ENCODE measurements around the gene NDOR1.

NDOR1 gene

DNA sequence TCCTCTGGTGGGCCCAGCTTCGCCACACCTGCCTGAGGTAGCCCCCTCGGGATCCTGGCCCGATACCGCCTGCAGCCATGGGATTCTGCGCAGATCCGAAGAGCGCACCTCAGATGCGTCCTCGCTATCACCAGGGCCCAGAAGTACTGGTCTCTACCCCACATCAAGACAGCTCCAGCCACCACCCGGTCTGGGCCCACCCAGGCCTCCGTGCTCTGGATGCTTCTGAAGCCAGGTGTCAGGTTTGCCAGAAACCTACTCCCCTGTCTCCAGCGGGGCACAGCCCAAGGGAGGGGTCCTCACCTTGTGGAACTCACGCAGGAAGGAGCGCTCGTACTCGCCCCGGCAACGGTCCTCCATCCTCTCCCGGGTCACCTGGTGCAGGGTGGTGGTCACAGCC, 19.6 kb upstream of the NDOR1 start:
- H2BK15ac ChIP-seq (replicated peaks; ENCODE audit: low read depth), result no peak overlapping the region
- no peak overlapping the region for H3K27ac ChIP-seq (ENCODE audit: low read depth, low read length)
- peaks cover 3% of the 10 kb centered on the region for H3K4me1 ChIP-seq (ENCODE audit: control insufficient read depth, low read depth, low read length)
- H3K27me3 ChIP-seq (ENCODE audit: insufficient read depth, low read length, poor library complexity), result no peaks in the 10 kb centered on the region
- H2AK5ac ChIP-seq (ENCODE audit: low read length), result no peak overlapping the region
- no peak overlapping the region for H3K23ac ChIP-seq (ENCODE audit: low read length)
- no CpG with 5 or more reads among the region's 19 CpGs for WGBS (ENCODE audit: extremely low coverage, insufficient coverage, low lambda C conversion rate)
- no peaks in the 10 kb centered on the region for H3K36me3 ChIP-seq (ENCODE audit: control insufficient read depth, insufficient read depth, low read length)
- H2BK120ac ChIP-seq (ENCODE audit: low read depth, low read length), result no peak overlapping the region
- H3K9ac ChIP-seq (ENCODE audit: low read length), result no peak overlapping the region
- peaks cover 19% of the 10 kb centered on the region for H3K79me1 ChIP-seq (ENCODE audit: low read length)
- no peak overlapping the region for H3K4me3 ChIP-seq (ENCODE audit: low read length)
- H4K8ac ChIP-seq (ENCODE audit: low read depth, low read length), result no peak overlapping the region
- no peak overlapping the region for H2BK5ac ChIP-seq (ENCODE audit: low read length)
- no peak overlapping the region for H3K4me2 ChIP-seq (ENCODE audit: low read length)
- H3K79me2 ChIP-seq (ENCODE audit: control insufficient read depth, insufficient read depth, low read length), result peaks cover 16% of the 10 kb centered on the region
- H3K4ac ChIP-seq (ENCODE audit: low read depth, low read length), result no peak overlapping the region
- H3K18ac ChIP-seq (ENCODE audit: low read length), result no peak overlapping the region
- DNase-seq, result no peak
- no peak overlapping the region for H4K5ac ChIP-seq (ENCODE audit: low read length)
- H3K56ac ChIP-seq (ENCODE audit: low read length), result no peak overlapping the region

DNA sequence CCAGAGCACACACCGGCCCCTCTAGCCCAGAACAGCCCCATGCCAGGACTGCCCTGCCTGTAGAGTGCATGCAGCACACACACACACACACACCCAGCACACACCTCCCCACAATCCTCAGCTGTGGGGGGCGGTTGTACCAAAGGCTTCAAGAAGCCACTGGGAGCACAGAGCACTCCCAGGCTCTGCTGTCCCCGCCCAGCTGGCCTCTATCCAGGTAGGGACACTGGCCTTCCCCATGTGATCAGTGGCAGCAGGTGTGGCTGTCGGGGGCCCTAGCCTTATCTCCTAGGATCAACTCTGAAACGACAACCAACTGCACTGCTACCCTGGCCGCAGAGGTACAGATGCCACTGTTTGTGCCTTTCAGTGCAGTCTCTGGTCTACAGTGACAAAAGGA, 19.1 kb upstream of the NDOR1 start:
- Histone ChIP-seq H2BK5ac (ENCODE audit: low read length) (no peak overlapping the region), H3K27me3 (ENCODE audit: insufficient read depth, low read length, poor library complexity) (no peaks in the 10 kb centered on the region), H3K4ac (ENCODE audit: low read depth, low read length) (no peak overlapping the region), H3K79me1 (ENCODE audit: low read length) (peaks cover 19% of the 10 kb centered on the region), H3K36me3 (ENCODE audit: control insufficient read depth, insufficient read depth, low read length) (no peaks in the 10 kb centered on the region), H3K4me1 (ENCODE audit: control insufficient read depth, low read depth, low read length) (peaks cover 3% of the 10 kb centered on the region), H3K56ac (ENCODE audit: low read length) (no peak overlapping the region), H2BK15ac (replicated peaks; ENCODE audit: low read depth) (no peak overlapping the region), H3K27ac (ENCODE audit: low read depth, low read length) (no peak overlapping the region), H2AK5ac (ENCODE audit: low read length) (no peak overlapping the region), H3K4me3 (ENCODE audit: low read length) (no peak overlapping the region), H3K79me2 (ENCODE audit: control insufficient read depth, insufficient read depth, low read length) (peaks cover 16% of the 10 kb centered on the region), H3K9ac (ENCODE audit: low read length) (no peak overlapping the region), H3K4me2 (ENCODE audit: low read length) (no peak overlapping the region), H3K18ac (ENCODE audit: low read length) (no peak overlapping the region), H3K23ac (ENCODE audit: low read length) (no peak overlapping the region), H4K8ac (ENCODE audit: low read depth, low read length) (no peak overlapping the region), H2BK120ac (ENCODE audit: low read depth, low read length) (no peak overlapping the region), H4K5ac (ENCODE audit: low read length) (no peak overlapping the region)
- DNase-seq, result no peak
- WGBS (ENCODE audit: extremely low coverage, insufficient coverage, low lambda C conversion rate), result no CpG with 5 or more reads among the region's 6 CpGs

DNA sequence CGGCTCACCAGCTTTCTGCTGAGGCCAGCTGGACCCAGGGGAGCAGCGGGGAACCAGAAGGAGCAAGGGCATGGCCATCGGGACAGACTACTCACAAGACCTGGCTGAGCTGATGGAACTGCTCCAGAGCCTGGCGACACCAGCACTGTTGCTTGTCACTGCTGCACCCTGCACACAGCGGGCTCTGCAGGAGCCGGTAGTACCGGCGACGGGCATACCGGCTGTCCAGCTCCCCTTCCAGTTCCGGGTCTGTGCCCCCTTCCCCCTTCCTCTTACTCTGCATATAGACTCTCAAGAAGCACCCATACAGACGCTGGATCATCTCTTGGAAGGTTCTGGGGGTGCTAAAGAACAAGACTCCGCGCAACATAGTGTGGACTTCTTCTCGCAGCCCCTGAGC, 18.1 kb upstream of the NDOR1 start:
- Histone ChIP-seq H3K79me1 (ENCODE audit: low read length) (peaks cover 19% of the 10 kb centered on the region), H2BK120ac (ENCODE audit: low read depth, low read length) (no peak overlapping the region), H4K5ac (ENCODE audit: low read length) (no peak overlapping the region), H3K4me2 (ENCODE audit: low read length) (peak overlapping the region; percentile 68), H2BK5ac (ENCODE audit: low read length) (no peak overlapping the region), H2BK15ac (replicated peaks; ENCODE audit: low read depth) (no peak overlapping the region), H3K56ac (ENCODE audit: low read length) (no peak overlapping the region), H3K18ac (ENCODE audit: low read length) (no peak overlapping the region), H2AK5ac (ENCODE audit: low read length) (no peak overlapping the region), H3K36me3 (ENCODE audit: control insufficient read depth, insufficient read depth, low read length) (no peaks in the 10 kb centered on the region), H4K8ac (ENCODE audit: low read depth, low read length) (no peak overlapping the region), H3K4me1 (ENCODE audit: control insufficient read depth, low read depth, low read length) (peaks cover 3% of the 10 kb centered on the region), H3K27me3 (ENCODE audit: insufficient read depth, low read length, poor library complexity) (no peaks in the 10 kb centered on the region), H3K9ac (ENCODE audit: low read length) (peak overlapping the region; percentile 81), H3K27ac (ENCODE audit: low read depth, low read length) (no peak overlapping the region), H3K23ac (ENCODE audit: low read length) (no peak overlapping the region), H3K79me2 (ENCODE audit: control insufficient read depth, insufficient read depth, low read length) (peaks cover 16% of the 10 kb centered on the region), H3K4me3 (ENCODE audit: low read length) (no peak overlapping the region), H3K4ac (ENCODE audit: low read depth, low read length) (no peak overlapping the region)
- no CpG with 5 or more reads among the region's 15 CpGs for WGBS (ENCODE audit: extremely low coverage, insufficient coverage, low lambda C conversion rate)
- no peak for DNase-seq

DNA sequence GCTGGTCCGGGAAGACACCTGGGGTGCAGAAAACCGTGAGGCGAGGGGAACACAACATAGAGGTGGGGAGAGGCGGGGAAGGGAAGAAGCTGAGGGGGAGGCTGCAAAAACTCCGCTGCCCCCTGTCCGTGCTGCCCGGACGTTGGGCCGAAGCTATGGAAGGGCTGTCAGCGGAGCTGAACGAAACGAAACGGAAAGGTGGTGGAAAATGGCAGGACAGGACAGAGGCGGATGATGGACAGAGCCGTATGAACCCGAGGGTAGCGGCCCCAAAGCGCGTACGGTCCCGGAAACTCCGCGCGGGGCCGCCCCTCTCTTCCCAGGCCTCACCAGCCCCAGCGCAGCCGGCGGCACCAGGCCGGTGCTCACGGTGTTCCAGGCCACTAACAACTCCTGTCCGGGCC, 17.4 kb upstream of the NDOR1 start:
- Histone ChIP-seq H3K4ac (ENCODE audit: low read depth, low read length) (no peak overlapping the region), H2AK5ac (ENCODE audit: low read length) (no peak overlapping the region), H3K23ac (ENCODE audit: low read length) (no peak overlapping the region), H3K4me1 (ENCODE audit: control insufficient read depth, low read depth, low read length) (peaks cover 3% of the 10 kb centered on the region), H3K4me3 (ENCODE audit: low read length) (peak overlapping the region; percentile 78), H3K18ac (ENCODE audit: low read length) (no peak overlapping the region), H2BK120ac (ENCODE audit: low read depth, low read length) (no peak overlapping the region), H2BK15ac (replicated peaks; ENCODE audit: low read depth) (no peak overlapping the region), H4K8ac (ENCODE audit: low read depth, low read length) (no peak overlapping the region), H3K9ac (ENCODE audit: low read length) (peak overlapping the region; percentile 81), H3K36me3 (ENCODE audit: control insufficient read depth, insufficient read depth, low read length) (no peaks in the 10 kb centered on the region), H3K79me2 (ENCODE audit: control insufficient read depth, insufficient read depth, low read length) (peaks cover 16% of the 10 kb centered on the region), H3K4me2 (ENCODE audit: low read length) (peak overlapping the region; percentile 68), H2BK5ac (ENCODE audit: low read length) (no peak overlapping the region), H3K27me3 (ENCODE audit: insufficient read depth, low read length, poor library complexity) (no peaks in the 10 kb centered on the region), H4K5ac (ENCODE audit: low read length) (no peak overlapping the region), H3K79me1 (ENCODE audit: low read length) (peaks cover 19% of the 10 kb centered on the region), H3K27ac (ENCODE audit: low read depth, low read length) (no peak overlapping the region), H3K56ac (ENCODE audit: low read length) (peak overlapping the region; percentile 90)
- no peak for DNase-seq
- WGBS (ENCODE audit: extremely low coverage, insufficient coverage, low lambda C conversion rate), result no CpG with 5 or more reads among the region's 31 CpGs

DNA sequence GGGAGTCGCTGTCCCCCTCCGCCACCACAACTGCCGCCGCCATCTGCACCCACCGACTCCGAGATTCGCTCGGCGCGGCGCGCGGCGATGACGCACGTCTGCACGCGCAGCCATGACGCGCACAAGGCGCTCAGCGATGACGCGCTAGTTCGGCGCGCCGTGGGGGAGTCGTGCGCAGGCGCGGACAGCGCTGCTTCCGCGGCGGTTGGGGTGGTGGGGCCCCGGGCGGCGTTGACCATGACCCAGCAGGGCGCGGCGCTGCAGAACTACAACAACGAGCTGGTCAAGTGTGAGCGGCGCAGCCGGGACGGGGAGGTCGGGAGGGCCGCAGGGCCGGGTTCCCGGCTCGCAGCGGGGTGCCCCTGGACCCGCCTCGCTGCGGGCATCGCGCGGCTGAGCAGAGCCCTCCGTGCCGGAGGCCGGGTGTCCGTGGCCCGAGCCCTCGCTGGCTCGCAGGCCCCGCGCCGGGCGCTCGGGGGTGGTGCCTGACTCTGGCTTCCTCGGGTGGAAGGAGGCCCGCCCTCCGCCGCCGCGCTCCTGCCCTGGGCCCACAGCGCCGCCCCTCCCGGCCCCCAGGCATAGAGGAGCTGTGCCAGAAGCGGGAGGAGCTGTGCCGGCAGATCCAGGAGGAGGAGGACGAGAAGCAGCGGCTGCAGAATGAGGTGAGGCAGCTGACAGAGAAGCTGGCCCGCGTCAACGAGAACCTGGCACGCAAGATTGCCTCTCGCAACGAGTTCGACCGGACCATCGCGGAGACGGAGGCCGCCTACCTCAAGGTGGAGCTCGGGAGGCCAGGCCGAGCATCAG, 16.8 kb upstream of the NDOR1 start, which contains the start of the genes ANAPC2 and SSNA1:
TSS of gene ANAPC2 (minus strand) at position 71 of the 807 bp plus-strand sequence. CDS start at position 43, 28 bp downstream.
TSS of gene SSNA1 (plus strand) at position 187 of the 807 bp plus-strand sequence. CDS start at position 238, 51 bp downstream.
- Histone ChIP-seq H3K56ac (ENCODE audit: low read length) (peak within 1 kb of the TSS; percentile 98), H3K27ac (ENCODE audit: low read depth, low read length) (peak within 1 kb of the TSS; percentile 74), H3K79me2 (ENCODE audit: control insufficient read depth, insufficient read depth, low read length) (peaks cover 16% of the 10 kb centered on the region), H3K4me3 (ENCODE audit: low read length) (peak within 1 kb of the TSS; percentile 78), H3K36me3 (ENCODE audit: control insufficient read depth, insufficient read depth, low read length) (no peaks in the 10 kb centered on the region), H2BK120ac (ENCODE audit: low read depth, low read length) (no peak within 1 kb of the TSS), H3K9ac (ENCODE audit: low read length) (peak within 1 kb of the TSS; percentile 84), H2BK15ac (replicated peaks; ENCODE audit: low read depth) (no peak within 1 kb of the TSS), H3K4ac (ENCODE audit: low read depth, low read length) (no peak within 1 kb of the TSS), H3K27me3 (ENCODE audit: insufficient read depth, low read length, poor library complexity) (no peaks in the 10 kb centered on the region), H3K4me2 (ENCODE audit: low read length) (peak within 1 kb of the TSS; percentile 75), H3K79me1 (ENCODE audit: low read length) (peaks cover 19% of the 10 kb centered on the region), H4K5ac (ENCODE audit: low read length) (no peak within 1 kb of the TSS), H2AK5ac (ENCODE audit: low read length) (no peak within 1 kb of the TSS), H3K23ac (ENCODE audit: low read length) (peak within 1 kb of the TSS; percentile 66), H3K4me1 (ENCODE audit: control insufficient read depth, low read depth, low read length) (peaks cover 3% of the 10 kb centered on the region), H2BK5ac (ENCODE audit: low read length) (peak within 1 kb of the TSS; percentile 59), H3K18ac (ENCODE audit: low read length) (peak within 1 kb of the TSS; percentile 25), H4K8ac (ENCODE audit: low read depth, low read length) (no peak within 1 kb of the TSS)
- no CpG with 5 or more reads among the region's 98 CpGs for WGBS (ENCODE audit: extremely low coverage, insufficient coverage, low lambda C conversion rate)
- peak; percentile 94 for DNase-seq

All from mesendoderm (in vitro differentiated cells).